IPS-18a (cell line): ENCODE measurements around the gene SGIP1.
"Not testable (repeated sequence)": the region's sequence is repeated elsewhere in the genome, so short reads cannot be mapped to it uniquely, and the experiment has no call there.

ENCODE experiments used
- H3K27ac ChIP-seq: one replicate; pipeline ENCODE4 v1.5.1; 2013; ENCODE audit warnings: low read length
- H3K27me3 ChIP-seq: one replicate; pipeline ENCODE4 v1.6.1; 2013; ENCODE audit warnings: mild to moderate bottlenecking, low read length; ENCODE audit not compliant: control insufficient read depth, insufficient read depth
- H3K36me3 ChIP-seq: one replicate; pipeline ENCODE4 v1.6.1; 2013; ENCODE audit warnings: low read depth, low read length; ENCODE audit not compliant: control insufficient read depth
- H3K4me1 ChIP-seq: one replicate; pipeline ENCODE4 v1.6.1; 2013; ENCODE audit warnings: low read depth, low read length; ENCODE audit not compliant: control insufficient read depth
- H3K4me3 ChIP-seq: one replicate; pipeline ENCODE4 v1.5.1; 2013; ENCODE audit warnings: low read length
- H3K9ac ChIP-seq: one replicate; pipeline ENCODE4 v1.6.1; 2013; ENCODE audit warnings: mild to moderate bottlenecking, low read length, moderate library complexity
- H3K9me3 ChIP-seq: one replicate; pipeline ENCODE4 v1.6.1; 2013; ENCODE audit warnings: low read depth, low read length; ENCODE audit not compliant: control insufficient read depth

The SGIP1 gene

GRCh38 chr1:66723985-66724384 lies 190.0 kb downstream of the SGIP1 start:
- no peaks in the 10 kb centered on the region for H3K4me1 ChIP-seq
- no peak overlapping the region for H3K4me3 ChIP-seq
- no peaks in the 10 kb centered on the region for H3K36me3 ChIP-seq
- H3K27me3 ChIP-seq: no peaks in the 10 kb centered on the region
- no peak overlapping the region for H3K9ac ChIP-seq
- no peak overlapping the region for H3K27ac ChIP-seq
- no peaks in the 10 kb centered on the region for H3K9me3 ChIP-seq

- Histone ChIP-seq H3K9ac (no peak overlapping the region), H3K36me3 (no peaks in the 10 kb centered on the region), H3K27ac (no peak overlapping the region), H3K27me3 (no peaks in the 10 kb centered on the region), H3K4me3 (no peak overlapping the region), H3K9me3 (no peaks in the 10 kb centered on the region), H3K4me1 (peaks cover 9% of the 10 kb centered on the region)
Observed at GRCh38 chr1:66725885-66726665, 192.1 kb downstream of the SGIP1 start.

- Histone ChIP-seq H3K9me3 (no peaks in the 10 kb centered on the region), H3K9ac (no peak overlapping the region), H3K36me3 (no peaks in the 10 kb centered on the region), H3K4me3 (no peak overlapping the region), H3K27me3 (no peaks in the 10 kb centered on the region), H3K4me1 (peaks cover 10% of the 10 kb centered on the region), H3K27ac (no peak overlapping the region)
Observed at GRCh38 chr1:66728021-66728420, 194.1 kb downstream of the SGIP1 start.

DNA sequence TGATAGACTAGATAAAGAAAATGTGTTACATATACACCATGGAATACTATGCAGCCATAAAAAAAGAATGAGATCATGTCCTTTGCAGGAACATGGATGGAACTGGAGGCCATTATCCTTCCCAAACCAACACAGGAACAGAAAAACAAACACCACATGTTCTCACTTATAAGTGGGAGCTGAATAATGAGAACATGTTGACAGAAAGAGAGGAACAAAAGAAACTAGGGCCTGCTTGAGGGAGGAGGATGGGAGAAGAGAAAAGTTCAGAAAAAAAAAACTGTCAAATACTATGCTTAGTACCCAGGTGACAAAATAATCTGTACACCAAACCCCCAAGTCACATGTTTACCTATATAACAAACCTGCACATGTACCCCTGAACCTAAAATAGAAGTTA lies 194.8 kb downstream of the SGIP1 start:
- not testable (repeated sequence) for H3K27me3 ChIP-seq, H3K9me3 ChIP-seq, H3K4me3 ChIP-seq, H3K36me3 ChIP-seq, H3K9ac ChIP-seq, H3K27ac ChIP-seq
- peaks cover 10% of the 10 kb centered on the region for H3K4me1 ChIP-seq

GRCh38 chr1:66729119-66729518 lies 195.2 kb downstream of the SGIP1 start:
- H3K27ac ChIP-seq: no peak overlapping the region
- H3K36me3 ChIP-seq: no peaks in the 10 kb centered on the region
- H3K4me1 ChIP-seq: peaks cover 10% of the 10 kb centered on the region
- H3K9ac ChIP-seq: no peak overlapping the region
- no peaks in the 10 kb centered on the region for H3K27me3 ChIP-seq
- H3K4me3 ChIP-seq: no peak overlapping the region
- no peaks in the 10 kb centered on the region for H3K9me3 ChIP-seq

GRCh38 chr1:66729523-66729922 lies 195.6 kb downstream of the SGIP1 start:
- Histone ChIP-seq H3K36me3 (no peaks in the 10 kb centered on the region), H3K9ac (no peak overlapping the region), H3K27ac (no peak overlapping the region), H3K4me3 (no peak overlapping the region), H3K9me3 (no peaks in the 10 kb centered on the region), H3K27me3 (no peaks in the 10 kb centered on the region), H3K4me1 (peaks cover 10% of the 10 kb centered on the region)

GRCh38 chr1:66730462-66730861 lies 196.5 kb downstream of the SGIP1 start:
- Histone ChIP-seq H3K9me3 (no peaks in the 10 kb centered on the region), H3K36me3 (no peaks in the 10 kb centered on the region), H3K4me1 (peaks cover 10% of the 10 kb centered on the region), H3K27me3 (no peaks in the 10 kb centered on the region), H3K27ac (no peak overlapping the region), H3K9ac (no peak overlapping the region), H3K4me3 (no peak overlapping the region)

DNA sequence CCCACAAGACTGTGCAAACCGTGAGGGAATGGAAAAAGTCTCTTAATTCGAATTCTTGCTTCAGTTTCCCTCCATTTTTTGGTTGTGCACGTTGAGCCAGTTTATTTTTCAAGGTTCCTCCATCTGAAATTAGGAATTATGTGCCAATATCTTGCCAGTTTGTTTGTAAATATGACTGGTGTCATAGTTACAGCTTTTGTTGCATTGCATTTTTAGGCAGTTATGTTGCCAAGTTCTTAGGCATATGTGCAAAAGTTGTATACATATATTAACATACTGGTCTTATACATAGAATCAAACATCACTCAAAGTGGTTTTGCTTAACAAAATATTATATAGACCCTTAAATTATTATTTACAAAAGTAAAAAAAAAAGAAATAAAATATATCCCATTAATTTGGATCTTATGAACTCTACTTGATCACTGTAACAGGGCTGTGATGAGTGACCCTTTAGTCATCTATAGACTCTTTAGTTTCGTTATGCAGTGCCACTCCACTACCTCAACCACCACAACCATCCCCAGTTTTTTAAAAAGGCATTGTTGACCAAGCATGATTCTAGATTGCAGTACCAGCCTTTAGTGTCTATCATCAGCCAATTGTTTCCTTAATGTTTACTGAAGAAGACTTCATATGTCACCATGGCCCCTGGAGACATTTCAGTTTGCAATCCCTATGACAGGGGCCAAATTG lies 197.4 kb downstream of the SGIP1 start:
- no peak overlapping the region for H3K4me3 ChIP-seq
- no peak overlapping the region for H3K27ac ChIP-seq
- H3K9me3 ChIP-seq: no peaks in the 10 kb centered on the region
- H3K9ac ChIP-seq: no peak overlapping the region
- H3K27me3 ChIP-seq: no peaks in the 10 kb centered on the region
- no peaks in the 10 kb centered on the region for H3K36me3 ChIP-seq
- peaks cover 10% of the 10 kb centered on the region for H3K4me1 ChIP-seq

DNA sequence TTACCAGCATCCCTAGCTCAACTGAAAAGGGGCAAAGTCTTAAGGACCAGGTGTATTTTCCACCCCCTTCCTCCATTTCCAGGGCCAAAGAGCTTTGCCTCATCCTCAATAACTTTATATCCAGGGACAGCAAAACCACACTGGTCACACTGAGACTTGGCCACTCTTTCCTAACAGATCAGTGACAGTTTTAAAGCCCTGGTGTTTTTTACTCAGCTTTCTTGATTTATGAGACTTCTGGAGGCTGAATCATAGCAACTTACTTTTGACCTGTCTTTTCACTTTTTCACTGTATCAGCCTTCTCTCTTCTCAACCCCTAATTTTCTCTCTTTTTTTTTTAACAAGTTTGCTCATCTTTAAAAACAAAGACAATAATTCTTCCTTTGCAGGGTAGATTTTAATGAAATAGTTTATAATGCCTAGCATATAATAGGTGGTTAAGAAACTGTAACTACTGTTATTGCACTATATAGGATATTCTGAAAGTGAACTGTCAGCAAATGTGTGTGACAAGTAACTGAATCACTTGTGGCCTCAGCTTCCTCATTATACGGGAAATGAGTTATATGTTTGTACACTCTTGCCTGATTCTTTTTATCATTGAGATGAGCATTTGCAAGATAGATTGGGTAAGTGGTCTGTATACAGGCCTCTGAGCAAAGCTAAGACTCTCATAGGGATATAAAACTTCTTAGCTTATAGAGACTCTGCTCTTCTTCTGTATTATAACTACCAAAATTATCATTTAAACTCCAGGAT lies 198.6 kb downstream of the SGIP1 start:
- H3K9ac ChIP-seq: no peak overlapping the region
- H3K4me1 ChIP-seq: peaks cover 10% of the 10 kb centered on the region
- no peaks in the 10 kb centered on the region for H3K27me3 ChIP-seq
- no peak overlapping the region for H3K4me3 ChIP-seq
- H3K36me3 ChIP-seq: no peaks in the 10 kb centered on the region
- H3K9me3 ChIP-seq: no peaks in the 10 kb centered on the region
- no peak overlapping the region for H3K27ac ChIP-seq

GRCh38 chr1:66733348-66734017 lies 199.5 kb downstream of the SGIP1 start:
- H3K9ac ChIP-seq: no peak overlapping the region
- no peaks in the 10 kb centered on the region for H3K36me3 ChIP-seq

DNA sequence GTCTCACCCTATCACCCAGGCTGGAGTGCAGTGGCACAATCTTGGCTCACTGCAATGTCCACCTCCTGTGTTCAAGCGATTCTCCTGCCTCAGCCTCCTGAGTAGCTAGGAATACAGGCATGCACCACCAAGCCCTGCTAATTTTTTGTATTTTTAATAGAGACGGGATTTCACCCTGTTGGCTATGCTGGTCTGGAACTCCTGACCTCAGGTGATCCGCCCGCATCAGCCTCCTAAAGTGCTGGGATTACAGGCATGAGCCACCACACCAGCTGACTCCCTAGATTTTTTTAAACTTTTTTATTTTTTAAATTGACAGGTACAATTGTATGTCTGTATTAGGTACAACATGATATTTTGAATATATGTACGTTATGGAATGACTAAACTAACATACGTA lies 200.6 kb downstream of the SGIP1 start:
- H3K4me3 ChIP-seq, H3K9me3 ChIP-seq: not testable (repeated sequence)

More at GRCh38 chr1:66733348-66734017, 199.5 kb downstream of the SGIP1 start:
- Histone ChIP-seq H3K27me3 (no peaks in the 10 kb centered on the region), H3K4me3 (no peak overlapping the region), H3K4me1 (peaks cover 10% of the 10 kb centered on the region), H3K27ac (no peak overlapping the region), H3K9me3 (no peaks in the 10 kb centered on the region)

More for the DNA sequence above, 200.6 kb downstream of the SGIP1 start:
- not testable (repeated sequence) for H3K9ac ChIP-seq, H3K36me3 ChIP-seq, H3K27ac ChIP-seq, H3K27me3 ChIP-seq
- peaks cover 10% of the 10 kb centered on the region for H3K4me1 ChIP-seq
